Uterus (tissue), 4 donors: ENCODE results near the gene DNAH8. TPM values are rescaled to one million over a fixed set of nuclear protein-coding genes. Genes with fewer than 3 reads are reported as not detected.

Source experiments
- DNase-seq, 2 donors: peaks; one replicate each; pipeline ENCODE4 v3.0.0-alpha.2; 2019 to 2020
- H3K27ac ChIP-seq, 2 donors: fragments of 200-600 bp; sonication (generic); 1 replicate in 1 of 2; 2 replicates in 1 of 2; pipeline ENCODE4 v1.5.1; 2016 to 2018
- H3K27me3 ChIP-seq, 2 donors: fragments of 200-600 bp; sonication (generic); one replicate each; pipeline ENCODE4 v1.5.1; 2018 to 2019; ENCODE audit warnings: control low read depth in 1 of 2
- H3K36me3 ChIP-seq, 2 donors: fragments of 200-600 bp; sonication (generic); one replicate each; pipeline ENCODE4 v1.5.1; 2019; ENCODE audit warnings: control low read depth in 1 of 2
- H3K4me1 ChIP-seq, 2 donors: fragments of 200-600 bp; sonication (generic); one replicate each; pipeline ENCODE4 v1.5.1; 2018 to 2019; ENCODE audit warnings: control low read depth in 1 of 2
- H3K4me3 ChIP-seq, 2 donors: fragments of 200-600 bp; sonication (generic); 1 replicate in 1 of 2; 2 replicates in 1 of 2; pipeline ENCODE4 v1.5.1; 2018 to 2019; ENCODE audit warnings: mild to moderate bottlenecking in 1 of 2
- H3K9me3 ChIP-seq, 2 donors: fragments of 200-600 bp; sonication (generic); one replicate each; pipeline ENCODE4 v1.5.1; 2019; ENCODE audit warnings: control low read depth in 1 of 2
- POLR2A ChIP-seq, 2 donors: fragments of 450-650 bp; IDR thresholded peaks; one replicate each; pipeline ENCODE4 v1.6.1; 2016; ENCODE audit warnings: antibody characterized with exemption in 2 of 2, mild to moderate bottlenecking in 1 of 2, moderate library complexity in 1 of 2
- intact Hi-C: fragments of 100-400 bp; cut with DNase I; formaldehyde crosslinking; loops from one replicate; pipeline ENCODE4 v1.15.1; 2023; ENCODE audit warnings: low total_unique reads
- total RNA-seq, 4 donors: library from RNA; depleted of rRNA in 3 of 4; stranded (reverse); fragments of >200 nt in 3 of 4; gene quantifications; one replicate each; pipeline versions ENCODE4 v1.1.0 to v1.2.4, GENCODE V29; 2014 to 2023
- TF ChIP-seq, protein P1 (sequence below), 4 experiments: fragments of 200-600 bp in 2 of 4; fragments of 450-650 bp in 2 of 4; sonication (generic) in 2 of 4; IDR thresholded peaks; one replicate each; pipeline ENCODE4 v1.5.1; 2016 to 2019; ENCODE audit warnings: antibody characterized with exemption in 4 of 4, mild to moderate bottlenecking in 2 of 4, moderate library complexity in 1 of 4
- donor health status: DM: yes; HTN: yes; CAD: no.

Gene DNAH8
- total RNA-seq, 4 donors from 2014 or later: 0.03 to 0.69 TPM; not detected in 2

- Histone ChIP-seq H3K4me1 (no peaks in the 10 kb centered on the region), H3K4me3 (no peak overlapping the region), H3K36me3 (no peaks in the 10 kb centered on the region), H3K27me3 (no peaks in the 10 kb centered on the region), H3K27ac (no peak overlapping the region), H3K9me3 (no peaks in the 10 kb centered on the region)
- intact Hi-C loops: no loop called here
- no peak for TF ChIP-seq POLR2A (IDR thresholded peaks at IDR 0.05)
- TF ChIP-seq, protein P1, sequence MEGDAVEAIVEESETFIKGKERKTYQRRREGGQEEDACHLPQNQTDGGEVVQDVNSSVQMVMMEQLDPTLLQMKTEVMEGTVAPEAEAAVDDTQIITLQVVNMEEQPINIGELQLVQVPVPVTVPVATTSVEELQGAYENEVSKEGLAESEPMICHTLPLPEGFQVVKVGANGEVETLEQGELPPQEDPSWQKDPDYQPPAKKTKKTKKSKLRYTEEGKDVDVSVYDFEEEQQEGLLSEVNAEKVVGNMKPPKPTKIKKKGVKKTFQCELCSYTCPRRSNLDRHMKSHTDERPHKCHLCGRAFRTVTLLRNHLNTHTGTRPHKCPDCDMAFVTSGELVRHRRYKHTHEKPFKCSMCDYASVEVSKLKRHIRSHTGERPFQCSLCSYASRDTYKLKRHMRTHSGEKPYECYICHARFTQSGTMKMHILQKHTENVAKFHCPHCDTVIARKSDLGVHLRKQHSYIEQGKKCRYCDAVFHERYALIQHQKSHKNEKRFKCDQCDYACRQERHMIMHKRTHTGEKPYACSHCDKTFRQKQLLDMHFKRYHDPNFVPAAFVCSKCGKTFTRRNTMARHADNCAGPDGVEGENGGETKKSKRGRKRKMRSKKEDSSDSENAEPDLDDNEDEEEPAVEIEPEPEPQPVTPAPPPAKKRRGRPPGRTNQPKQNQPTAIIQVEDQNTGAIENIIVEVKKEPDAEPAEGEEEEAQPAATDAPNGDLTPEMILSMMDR (IDR thresholded peaks at IDR 0.05): no peak
- DNase-seq: no peak
These were observed 30.9 kb upstream of the DNAH8 start for GRCh38 chr6:38684237-38684636.

DNA sequence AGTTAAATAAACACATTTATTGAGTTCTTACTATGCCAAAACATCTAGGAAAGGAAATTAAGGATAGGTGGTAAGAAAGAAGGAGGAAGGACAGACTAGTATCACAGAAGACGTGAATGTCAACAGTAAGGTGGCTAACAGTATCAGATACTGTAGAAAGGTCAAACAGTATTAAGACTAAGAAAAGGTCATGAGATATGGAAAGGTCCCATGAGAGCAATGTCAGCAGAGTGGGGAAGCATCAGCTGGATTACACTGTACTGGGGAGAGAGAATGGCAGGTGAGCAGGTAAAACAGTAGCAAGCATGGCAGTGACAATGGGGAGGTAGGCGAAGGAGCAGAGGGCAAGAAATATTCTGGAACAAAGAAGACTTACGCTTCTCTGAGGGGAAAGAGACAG lies 30.2 kb upstream of the DNAH8 start:
- H3K4me1 ChIP-seq: no peaks in the 10 kb centered on the region
- no peaks in the 10 kb centered on the region for H3K36me3 ChIP-seq
- intact Hi-C loops: no loop called here
- no peak for DNase-seq
- no peak overlapping the region for H3K4me3 ChIP-seq
- H3K9me3 ChIP-seq: no peaks in the 10 kb centered on the region
- TF ChIP-seq POLR2A (IDR thresholded peaks at IDR 0.05): no peak
- TF ChIP-seq, protein P1 (IDR thresholded peaks at IDR 0.05): no peak
- H3K27me3 ChIP-seq: no peaks in the 10 kb centered on the region
- H3K27ac ChIP-seq: no peak overlapping the region

DNA sequence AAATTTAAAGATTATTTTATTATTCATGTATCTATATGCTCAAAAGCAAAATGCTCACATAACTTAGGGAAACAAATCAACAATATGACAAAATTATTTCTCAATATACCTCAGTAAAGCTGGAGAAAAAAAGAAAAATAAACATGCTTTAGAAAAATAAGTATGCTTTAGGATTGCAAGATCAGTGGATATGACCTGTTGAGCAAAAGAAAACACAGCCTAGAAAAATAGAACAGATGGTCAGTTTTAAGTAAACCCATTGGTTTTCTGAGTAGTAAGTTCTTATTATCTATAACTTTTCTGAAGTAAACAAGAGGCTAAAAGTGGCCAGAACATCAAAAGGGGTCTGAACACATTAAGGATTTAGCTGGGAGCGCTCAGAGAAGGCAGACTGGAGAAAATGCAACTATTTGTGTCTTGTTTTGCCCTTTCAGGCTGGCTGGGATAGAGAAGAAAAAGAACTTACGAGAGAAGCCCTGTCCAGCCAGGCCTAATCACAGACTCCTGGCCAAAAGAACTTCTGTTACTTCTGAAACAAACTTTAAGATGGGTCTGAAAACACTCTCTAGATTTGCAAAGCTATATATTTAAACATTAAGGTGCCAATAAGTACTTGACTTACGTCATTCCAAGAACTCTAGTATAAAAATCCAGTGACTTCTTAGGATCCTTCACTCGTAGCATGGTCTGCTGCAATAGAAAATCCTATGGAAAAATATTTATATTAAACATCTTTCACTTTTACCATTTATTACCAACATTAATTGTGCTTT lies 28.7 kb upstream of the DNAH8 start:
- TF ChIP-seq, protein P1 (IDR thresholded peaks at IDR 0.05): no peak
- TF ChIP-seq POLR2A (IDR thresholded peaks at IDR 0.05): no peak
- no peaks in the 10 kb centered on the region for H3K4me1 ChIP-seq
- no peak overlapping the region for H3K4me3 ChIP-seq
- intact Hi-C loops: no loop called here
- H3K9me3 ChIP-seq: no peaks in the 10 kb centered on the region
- no peaks in the 10 kb centered on the region for H3K36me3 ChIP-seq
- H3K27ac ChIP-seq: no peak overlapping the region
- DNase-seq: no peak
- H3K27me3 ChIP-seq: no peaks in the 10 kb centered on the region

DNA sequence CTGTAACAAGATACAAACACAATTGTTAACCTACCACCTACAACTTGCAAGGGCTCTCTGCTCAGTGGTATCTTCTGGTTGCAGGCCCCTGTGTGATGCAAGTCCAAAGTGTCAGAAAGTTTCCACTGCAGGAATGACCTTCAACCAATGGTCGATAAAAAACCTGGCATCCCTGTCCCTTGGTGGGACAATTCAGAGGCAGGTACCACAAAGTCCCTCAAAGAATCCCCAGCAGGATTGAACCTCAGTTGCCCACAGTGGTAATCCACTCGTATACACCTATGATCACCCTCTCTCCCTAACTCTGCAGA lies 28.1 kb upstream of the DNAH8 start:
- DNase-seq: no peak
- Histone ChIP-seq H3K36me3 (no peaks in the 10 kb centered on the region), H3K27me3 (no peaks in the 10 kb centered on the region), H3K4me3 (no peak overlapping the region), H3K4me1 (no peaks in the 10 kb centered on the region), H3K9me3 (no peaks in the 10 kb centered on the region), H3K27ac (no peak overlapping the region)
- TF ChIP-seq, protein P1 (IDR thresholded peaks at IDR 0.05): no peak
- no peak for TF ChIP-seq POLR2A (IDR thresholded peaks at IDR 0.05)
- intact Hi-C loops: no loop called here

GRCh38 chr6:38687549-38687948 lies 27.6 kb upstream of the DNAH8 start:
- Histone ChIP-seq H3K4me3 (no peak overlapping the region), H3K36me3 (no peaks in the 10 kb centered on the region), H3K27ac (no peak overlapping the region), H3K9me3 (no peaks in the 10 kb centered on the region), H3K4me1 (no peaks in the 10 kb centered on the region), H3K27me3 (no peaks in the 10 kb centered on the region)
- DNase-seq: no peak
- intact Hi-C loops: no loop called here
- TF ChIP-seq POLR2A (IDR thresholded peaks at IDR 0.05): no peak
- TF ChIP-seq, protein P1 (IDR thresholded peaks at IDR 0.05): no peak
